ENCODE data around the gene RBM42.
"Not testable (repeated sequence)": the region's sequence is repeated elsewhere in the genome, so short reads cannot be mapped to it uniquely, and the experiment has no call there.

RBM42 gene

DNA sequence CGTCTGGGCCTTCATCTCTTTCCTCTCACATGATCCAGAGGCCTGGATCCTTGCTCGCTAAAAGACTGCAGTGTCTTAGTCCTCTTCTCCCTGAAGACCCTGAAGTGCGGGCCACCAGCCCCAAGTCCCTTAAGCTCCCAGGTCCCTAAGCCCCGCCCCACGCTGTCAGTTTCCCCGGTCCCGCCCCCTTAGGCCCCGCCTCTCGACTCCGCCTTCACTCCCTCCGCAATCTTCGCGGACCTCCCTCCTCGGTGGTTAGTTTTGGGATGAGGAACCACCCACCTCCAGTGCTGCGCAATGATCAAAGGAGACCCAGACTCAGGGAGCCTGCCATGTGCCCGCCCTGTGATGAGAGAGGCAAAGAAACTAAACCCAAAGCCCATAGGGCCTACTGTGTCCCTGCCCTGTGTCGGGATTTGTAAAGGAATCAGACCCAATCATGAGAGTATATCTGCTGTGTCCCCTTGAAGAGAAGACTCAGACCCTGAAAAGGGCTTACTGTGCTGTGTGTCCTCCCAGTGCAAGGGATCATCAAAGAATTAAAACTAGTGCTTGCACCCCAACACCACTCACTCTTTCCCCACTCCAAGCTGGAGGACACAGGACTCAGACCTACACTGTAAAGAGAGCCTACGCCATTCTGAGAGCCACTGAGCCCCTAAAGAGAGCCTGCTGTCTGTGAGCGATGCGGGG lies 16.3 kb downstream of the RBM42 start:
- Histone ChIP-seq H3K4me3 (peak overlapping the region; percentile 59 to 73), H3K4me1 (peaks cover 4 to 48% (median 37%) of the 10 kb centered on the region in 4 donors), H3K27me3 (no peaks in the 10 kb centered on the region), H3K27ac (peak overlapping the region; percentile 72 to 93), H3K36me3 (peaks cover 0 to 4% (median 0%) of the 10 kb centered on the region in 3 donors), H3K9me3 (no peaks in the 10 kb centered on the region)
- peak; percentile 88 to 93 for DNase-seq
- intact Hi-C loops (cut with DNase I; ENCODE audit: low total_unique reads), result loop anchor here (2.0 kb wide), 1 partner anchor 16 kb away; the partner anchor contains the start of gene RBM42
- TF ChIP-seq, protein P1, sequence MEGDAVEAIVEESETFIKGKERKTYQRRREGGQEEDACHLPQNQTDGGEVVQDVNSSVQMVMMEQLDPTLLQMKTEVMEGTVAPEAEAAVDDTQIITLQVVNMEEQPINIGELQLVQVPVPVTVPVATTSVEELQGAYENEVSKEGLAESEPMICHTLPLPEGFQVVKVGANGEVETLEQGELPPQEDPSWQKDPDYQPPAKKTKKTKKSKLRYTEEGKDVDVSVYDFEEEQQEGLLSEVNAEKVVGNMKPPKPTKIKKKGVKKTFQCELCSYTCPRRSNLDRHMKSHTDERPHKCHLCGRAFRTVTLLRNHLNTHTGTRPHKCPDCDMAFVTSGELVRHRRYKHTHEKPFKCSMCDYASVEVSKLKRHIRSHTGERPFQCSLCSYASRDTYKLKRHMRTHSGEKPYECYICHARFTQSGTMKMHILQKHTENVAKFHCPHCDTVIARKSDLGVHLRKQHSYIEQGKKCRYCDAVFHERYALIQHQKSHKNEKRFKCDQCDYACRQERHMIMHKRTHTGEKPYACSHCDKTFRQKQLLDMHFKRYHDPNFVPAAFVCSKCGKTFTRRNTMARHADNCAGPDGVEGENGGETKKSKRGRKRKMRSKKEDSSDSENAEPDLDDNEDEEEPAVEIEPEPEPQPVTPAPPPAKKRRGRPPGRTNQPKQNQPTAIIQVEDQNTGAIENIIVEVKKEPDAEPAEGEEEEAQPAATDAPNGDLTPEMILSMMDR (IDR thresholded peaks at IDR 0.05), result no peak

DNA sequence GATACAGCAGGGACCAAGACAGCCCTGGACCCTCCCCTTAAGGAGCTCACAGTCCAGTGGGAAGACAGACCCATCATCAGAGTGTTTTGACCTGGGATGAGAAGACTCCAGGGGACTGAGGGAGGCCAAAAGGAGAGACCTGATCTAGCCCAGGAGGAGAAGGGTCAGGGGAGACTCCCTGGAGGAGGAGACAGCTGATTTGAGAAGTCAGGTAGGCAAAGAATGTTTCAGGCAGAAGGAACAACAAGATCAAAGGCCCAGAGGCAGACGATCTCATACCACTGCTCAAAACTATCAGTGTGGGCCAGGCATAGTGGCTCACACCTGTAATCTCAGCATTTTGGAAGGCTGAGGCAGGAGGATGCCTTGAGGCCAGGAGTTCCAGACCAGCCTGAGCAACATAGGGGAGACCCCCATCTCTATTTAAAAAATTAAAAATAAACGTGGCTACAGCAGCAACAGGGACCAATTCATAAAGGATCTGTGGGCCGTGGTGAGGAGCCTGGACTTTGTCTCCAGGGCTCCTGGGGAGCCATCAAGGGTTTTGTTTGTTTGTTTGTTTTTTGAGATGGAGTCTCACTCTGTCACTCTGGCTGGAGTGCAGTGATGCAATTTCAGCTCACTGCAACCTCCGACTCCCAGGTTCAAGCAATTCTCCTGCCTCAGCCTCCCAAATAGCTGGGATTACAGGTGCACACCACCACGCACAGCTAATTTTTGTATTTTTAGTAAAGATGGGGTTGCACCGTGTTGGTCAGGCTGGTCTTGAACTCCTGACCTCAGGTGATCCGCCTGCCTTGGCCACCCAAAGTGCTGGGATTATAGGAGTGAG lies 17.1 kb downstream of the RBM42 start:
- no peak for DNase-seq
- Histone ChIP-seq H3K27me3 (no peaks in the 10 kb centered on the region), H3K27ac (peak overlapping the region; percentile 72 to 93), H3K4me1 (peaks cover 4 to 50% (median 38%) of the 10 kb centered on the region in 4 donors), H3K4me3 (no peak overlapping the region), H3K36me3 (peaks cover 0 to 10% (median 3%) of the 10 kb centered on the region in 3 donors), H3K9me3 (no peaks in the 10 kb centered on the region)
- intact Hi-C loops (cut with DNase I; ENCODE audit: low total_unique reads), result loop anchor here (2.0 kb wide), 1 partner anchor 17 kb away; the partner anchor contains the start of gene RBM42
- TF ChIP-seq, protein P1 (IDR thresholded peaks at IDR 0.05), result no peak

DNA sequence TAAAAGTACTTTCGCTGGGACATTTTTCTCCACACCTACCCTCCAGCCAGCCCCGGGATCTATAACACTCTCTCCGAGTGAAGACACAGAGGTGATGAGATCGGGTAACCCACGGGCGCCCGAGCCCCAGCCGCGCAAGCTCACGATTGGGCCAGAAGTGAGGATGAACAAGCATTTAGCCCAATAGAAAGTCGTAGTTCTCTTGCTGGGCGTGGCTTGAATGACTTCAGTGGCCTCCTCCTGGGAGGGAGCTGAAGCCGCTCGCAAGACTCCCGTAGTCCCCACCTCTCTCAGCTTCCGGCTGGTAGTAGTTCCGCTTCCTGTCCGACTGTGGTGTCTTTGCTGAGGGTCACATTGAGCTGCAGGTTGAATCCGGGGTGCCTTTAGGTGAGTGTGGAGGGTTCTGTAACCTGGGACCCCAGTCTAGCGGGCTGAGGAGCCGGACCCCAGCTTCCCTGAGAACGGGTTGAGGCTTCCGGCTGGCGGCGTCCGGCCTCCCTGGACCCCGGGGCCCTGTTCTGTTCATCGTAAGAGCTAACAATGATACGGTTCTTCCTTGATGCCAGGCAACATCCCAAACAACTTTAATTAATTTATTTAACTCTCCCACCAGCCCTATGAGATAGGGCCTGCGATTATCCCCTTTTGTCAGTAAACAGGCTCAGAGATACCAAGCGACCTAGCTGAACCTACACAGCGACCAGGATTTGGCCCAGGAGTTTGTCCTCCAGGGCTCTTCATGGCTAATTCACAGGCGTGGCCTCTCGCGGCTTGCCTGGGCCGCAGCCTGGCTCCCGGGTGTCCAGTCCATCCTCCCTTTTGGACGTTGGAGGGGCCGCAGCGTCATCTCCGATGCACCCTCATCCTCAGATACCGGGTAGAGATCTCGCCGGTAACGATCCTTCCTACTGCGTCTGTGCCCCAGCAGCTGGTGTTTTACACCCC lies 19.5 kb downstream of the RBM42 start, which contains the start of gene COX6B1:
COX6B1 (plus strand) TSS at position 307 of the 945 bp plus-strand sequence. CDS start 2,921 bp downstream, outside the sequence.
- intact Hi-C loops (cut with DNase I; ENCODE audit: low total_unique reads), result no loop called here
- peak; percentile 95 to 96 for DNase-seq

DNA sequence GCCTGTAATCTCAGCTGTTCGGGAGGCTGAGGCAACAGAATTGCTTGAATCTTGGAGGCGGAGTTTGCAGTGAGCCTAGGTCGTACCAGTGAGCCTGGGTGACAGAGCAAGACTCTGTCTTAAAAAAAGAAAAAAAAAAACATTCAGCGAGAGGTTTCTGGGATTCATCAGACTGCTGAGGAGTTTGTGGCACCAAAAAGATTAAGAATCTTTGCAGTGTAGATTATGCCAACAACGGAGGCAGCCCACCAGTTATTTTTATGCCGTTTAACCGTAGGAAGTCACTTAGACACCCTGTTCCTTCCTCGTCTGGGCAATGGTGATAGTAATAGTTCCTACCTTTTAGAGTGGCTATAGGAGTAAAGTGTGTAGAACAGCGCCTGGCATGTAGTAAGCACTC lies 21.7 kb downstream of the RBM42 start:
- DNase-seq, result no peak
- TF ChIP-seq, protein P1 (IDR thresholded peaks at IDR 0.05), result no peak
- H3K9me3 ChIP-seq, result no peaks in the 10 kb centered on the region
- peaks cover 29 to 57% (median 46%) of the 10 kb centered on the region in 3 donors for H3K36me3 ChIP-seq
- intact Hi-C loops (cut with DNase I; ENCODE audit: low total_unique reads), result no loop called here
- H3K4me3 ChIP-seq, result no peak overlapping the region
- H3K4me1 ChIP-seq, result peaks cover 0 to 26% (median 15%) of the 10 kb centered on the region in 4 donors
- H3K27ac ChIP-seq, result no peak overlapping the region
- H3K27me3 ChIP-seq, result no peaks in the 10 kb centered on the region

More for the DNA sequence above, 19.5 kb downstream of the RBM42 start, which contains the start of gene COX6B1:
- Histone ChIP-seq H3K27me3 (no peaks in the 10 kb centered on the region), H3K27ac (peak within 1 kb of the TSS; percentile 71 to 82), H3K36me3 (peaks cover 10 to 34% (median 24%) of the 10 kb centered on the region in 3 donors), H3K4me1 (peaks cover 4 to 42% (median 28%) of the 10 kb centered on the region in 4 donors), H3K9me3 (no peaks in the 10 kb centered on the region), H3K4me3 (peak within 1 kb of the TSS; percentile 59 to 66)
- TF ChIP-seq, protein P1 (IDR thresholded peaks at IDR 0.05), result no peak

DNA sequence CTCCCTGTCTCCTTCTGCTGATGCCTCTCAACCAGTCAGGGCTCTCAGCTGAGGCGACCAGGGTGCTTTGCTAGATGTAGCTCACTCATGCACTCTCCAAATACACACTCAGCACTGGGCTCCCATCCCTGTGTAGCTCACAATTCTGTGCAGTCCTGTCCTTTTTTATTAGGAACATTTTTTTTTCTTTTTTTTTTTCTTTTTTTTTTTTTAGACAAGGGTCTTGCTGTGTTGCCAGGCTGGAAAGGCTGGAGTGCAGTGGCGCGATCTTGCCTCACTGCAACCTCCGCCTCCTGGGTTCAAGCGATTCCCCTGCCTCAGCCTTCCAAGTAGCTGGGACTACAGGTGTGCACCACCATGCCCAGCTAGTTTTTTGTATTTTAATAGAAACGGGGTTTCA lies 26.0 kb downstream of the RBM42 start:
- H3K27ac ChIP-seq; H3K4me3 ChIP-seq; H3K9me3 ChIP-seq; H3K27me3 ChIP-seq; DNase-seq; H3K4me1 ChIP-seq; intact Hi-C loops (cut with DNase I; ENCODE audit: low total_unique reads): not testable (repeated sequence)
- peaks cover 70 to 99% (median 85%) of the 10 kb centered on the region in 3 donors for H3K36me3 ChIP-seq

All from tibial artery (tissue), 4 donors.